Esophagus muscularis mucosa (tissue), 4 donors: ENCODE measurements around the gene TSPYL2. TPM values are rescaled to one million over a fixed set of nuclear protein-coding genes. Genes with fewer than 3 reads are reported as not detected.

Experiments used
- DNase-seq: peaks from one replicate; pipeline ENCODE4 v3.0.0-alpha.2; 2017; ENCODE audit errors: extremely low spot score
- H3K27ac ChIP-seq, 4 donors: fragments of 200-600 bp; sonication (generic); replicated peaks in 1 of 4; 1 replicate in 3 of 4; 2 replicates in 1 of 4; pipeline ENCODE4 v1.5.1; 2016 to 2019; ENCODE audit warnings: mild to moderate bottlenecking in 1 of 4
- H3K27me3 ChIP-seq, 4 donors: fragments of 200-600 bp; sonication (generic); one replicate each; pipeline versions ENCODE4 v1.5.1 to v1.6.0; 2016 to 2019
- H3K36me3 ChIP-seq, 4 donors: fragments of 200-600 bp; sonication (generic); one replicate each; pipeline ENCODE4 v1.5.1; 2016 to 2019
- H3K4me1 ChIP-seq, 4 donors: fragments of 200-600 bp; sonication (generic); one replicate each; pipeline ENCODE4 v1.5.1; 2016 to 2019
- H3K4me3 ChIP-seq, 4 donors: fragments of 200-600 bp; sonication (generic); 1 replicate in 2 of 4; 2 replicates in 2 of 4; pipeline ENCODE4 v1.5.1; 2016 to 2019; ENCODE audit warnings: mild to moderate bottlenecking in 4 of 4, moderate library complexity in 1 of 4
- H3K9me3 ChIP-seq, 4 donors: fragments of 200-600 bp; sonication (generic); 1 replicate in 3 of 4; 2 replicates in 1 of 4; pipeline ENCODE4 v1.5.1; 2016 to 2019
- EP300 ChIP-seq: sonication (generic); formaldehyde crosslinking; IDR thresholded peaks from one replicate; pipeline ENCODE4 v1.6.1; 2017; ENCODE audit warnings: antibody characterized with exemption
- POLR2A ChIP-seq: fragments of 450-650 bp; IDR thresholded peaks from one replicate; pipeline ENCODE4 v1.6.1; 2017; ENCODE audit warnings: antibody characterized with exemption, moderate library complexity, mild to moderate bottlenecking, low read depth
- POLR2AphosphoS5 ChIP-seq, 2 donors: sonication (generic); formaldehyde crosslinking; IDR thresholded peaks; one replicate each; pipeline ENCODE4 v1.6.1; 2017; ENCODE audit warnings: antibody characterized with exemption in 2 of 2
- WGBS: methylation state at CpG from one replicate; pipeline ENCODE4 v1.1.5; 2018; 5-methylcytosine and 5-hydroxymethylcytosine counted together
- intact Hi-C: fragments of 100-400 bp; cut with DNase I; formaldehyde crosslinking; loops from one replicate; pipeline ENCODE4 v1.15.1; 2023
- total RNA-seq, 4 donors: library from RNA; depleted of rRNA; stranded (reverse); fragments of >200 nt; gene quantifications; one replicate each; pipeline versions ENCODE4 v1.1.0 to v1.2.1, GENCODE V29; 2016
- TF ChIP-seq, protein P1 (sequence below), 3 experiments: fragments of 200-600 bp in 2 of 3; fragments of 450-650 bp in 1 of 3; sonication (generic) in 2 of 3; IDR thresholded peaks; one replicate each; pipeline ENCODE4 v1.5.1; 2017 to 2019; ENCODE audit warnings: antibody characterized with exemption in 3 of 3, mild to moderate bottlenecking in 2 of 3, moderate library complexity in 1 of 3

The TSPYL2 gene
- total RNA-seq, 4 donors from 2014 or later, result 65.9 to 98.8 (median 92.2) TPM

DNA sequence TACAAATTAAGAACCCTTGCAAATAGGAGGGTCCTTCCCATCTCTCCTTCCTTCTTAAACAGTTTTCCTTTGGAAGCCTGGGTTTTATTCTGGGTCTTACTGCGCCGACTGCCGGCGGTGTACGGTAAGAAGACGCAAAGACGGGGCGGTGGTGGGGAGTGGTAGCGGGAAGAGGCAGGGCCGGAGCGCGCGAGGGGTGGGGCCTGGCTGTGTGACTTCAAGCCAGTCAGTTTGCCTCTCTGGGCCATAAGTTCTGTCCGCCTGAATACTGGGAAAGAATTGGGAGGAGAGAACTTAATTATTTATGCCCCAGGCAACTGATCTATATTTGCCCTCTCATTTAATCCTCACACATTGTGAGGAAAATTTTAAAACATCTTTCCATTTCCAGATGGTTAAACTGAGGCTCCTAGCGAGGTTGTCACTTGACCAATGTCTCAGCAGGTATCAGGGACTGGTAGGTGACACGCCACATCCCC is 11.0 kb downstream of the TSPYL2 start:
- DNase-seq, result peak; percentile 93
- peaks cover 5 to 33% (median 14%) of the 10 kb centered on the region in 4 donors for H3K4me1 ChIP-seq
- no peaks in the 10 kb centered on the region for H3K36me3 ChIP-seq
- WGBS, result 25% methylated on average over 16 of the region's 16 CpGs
- TF ChIP-seq EP300 (no peak), POLR2AphosphoS5 (IDR thresholded peaks at IDR 0.05) (peak in 1 of 2 donors; percentile 47), POLR2A (no peak)
- TF ChIP-seq, protein P1, sequence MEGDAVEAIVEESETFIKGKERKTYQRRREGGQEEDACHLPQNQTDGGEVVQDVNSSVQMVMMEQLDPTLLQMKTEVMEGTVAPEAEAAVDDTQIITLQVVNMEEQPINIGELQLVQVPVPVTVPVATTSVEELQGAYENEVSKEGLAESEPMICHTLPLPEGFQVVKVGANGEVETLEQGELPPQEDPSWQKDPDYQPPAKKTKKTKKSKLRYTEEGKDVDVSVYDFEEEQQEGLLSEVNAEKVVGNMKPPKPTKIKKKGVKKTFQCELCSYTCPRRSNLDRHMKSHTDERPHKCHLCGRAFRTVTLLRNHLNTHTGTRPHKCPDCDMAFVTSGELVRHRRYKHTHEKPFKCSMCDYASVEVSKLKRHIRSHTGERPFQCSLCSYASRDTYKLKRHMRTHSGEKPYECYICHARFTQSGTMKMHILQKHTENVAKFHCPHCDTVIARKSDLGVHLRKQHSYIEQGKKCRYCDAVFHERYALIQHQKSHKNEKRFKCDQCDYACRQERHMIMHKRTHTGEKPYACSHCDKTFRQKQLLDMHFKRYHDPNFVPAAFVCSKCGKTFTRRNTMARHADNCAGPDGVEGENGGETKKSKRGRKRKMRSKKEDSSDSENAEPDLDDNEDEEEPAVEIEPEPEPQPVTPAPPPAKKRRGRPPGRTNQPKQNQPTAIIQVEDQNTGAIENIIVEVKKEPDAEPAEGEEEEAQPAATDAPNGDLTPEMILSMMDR (IDR thresholded peaks at IDR 0.05), result peak; percentile 59 to 65 (median 63)
- H3K9me3 ChIP-seq, result no peaks in the 10 kb centered on the region
- peak overlapping the region; percentile 65 to 70 (median 67) for H3K4me3 ChIP-seq
- intact Hi-C loops, result no loop called here
- peak overlapping the region; percentile 89 to 94 (median 92) for H3K27ac ChIP-seq
- no peaks in the 10 kb centered on the region for H3K27me3 ChIP-seq

DNA sequence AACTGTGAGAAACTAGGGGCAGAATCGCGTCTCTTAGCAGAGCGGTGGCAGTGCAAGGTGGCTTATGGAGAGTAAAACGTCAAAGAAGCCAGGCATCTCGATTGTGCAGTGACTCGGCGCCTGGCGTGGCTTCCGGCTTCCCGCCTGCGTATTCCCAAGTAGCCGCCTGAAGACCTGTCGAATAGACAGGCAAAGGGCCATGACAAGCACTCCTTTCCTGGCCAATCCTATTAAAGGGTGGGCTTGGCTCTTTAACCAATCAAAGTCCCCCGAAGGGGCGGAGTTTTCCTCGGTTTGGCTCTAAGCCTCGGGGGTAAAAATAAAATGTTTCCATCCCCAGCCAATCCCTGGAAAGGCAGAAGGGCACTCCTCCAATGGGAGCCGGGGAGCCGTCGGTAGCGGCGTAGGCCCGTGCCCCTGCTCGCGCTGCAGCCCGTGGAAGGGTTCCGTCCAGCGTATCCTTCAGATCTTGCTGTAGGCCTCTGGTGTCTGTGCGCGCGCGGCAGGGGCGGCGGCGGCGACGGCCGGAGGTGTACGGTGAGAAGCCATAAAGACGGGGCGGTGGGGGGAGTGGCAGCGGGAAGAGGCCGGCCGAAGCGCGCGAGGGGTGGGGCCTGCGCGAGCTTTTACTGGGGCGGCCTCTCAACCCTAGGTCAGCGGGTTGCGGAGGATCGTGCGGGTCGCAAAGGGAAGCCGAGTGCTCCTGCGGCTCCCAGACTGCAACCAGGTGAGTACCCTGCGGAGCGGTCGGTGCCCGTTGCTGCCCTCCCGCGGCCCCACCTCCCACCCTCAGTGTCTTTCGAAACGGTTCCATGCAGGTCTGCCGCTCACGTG is 11.8 kb downstream of the TSPYL2 start, which contains the start of gene KANTR:
TSS of gene KANTR (plus strand) at position 395 of the 834 bp plus-strand sequence. CDS start 30,131 bp downstream, outside the sequence.
- no peaks in the 10 kb centered on the region for H3K9me3 ChIP-seq
- intact Hi-C loops, result no loop called here
- H3K27me3 ChIP-seq, result no peaks in the 10 kb centered on the region
- TF ChIP-seq POLR2A, result peak; percentile 19
- peak; percentile 89 to 94 for TF ChIP-seq POLR2AphosphoS5 (IDR thresholded peaks at IDR 0.05)
- TF ChIP-seq, protein P1 (IDR thresholded peaks at IDR 0.05), result no peak
- TF ChIP-seq EP300, result no peak
- WGBS, result 38% methylated on average over 47 of the region's 67 CpGs
- H3K36me3 ChIP-seq, result peaks cover 0 to 4% (median 1%) of the 10 kb centered on the region in 4 donors
- peaks cover 5 to 29% (median 12%) of the 10 kb centered on the region in 4 donors for H3K4me1 ChIP-seq
- peak within 1 kb of the TSS; percentile 65 to 70 (median 67) for H3K4me3 ChIP-seq
- H3K27ac ChIP-seq, result peak within 1 kb of the TSS; percentile 89 to 94 (median 92)
- DNase-seq, result peak; percentile 95

DNA sequence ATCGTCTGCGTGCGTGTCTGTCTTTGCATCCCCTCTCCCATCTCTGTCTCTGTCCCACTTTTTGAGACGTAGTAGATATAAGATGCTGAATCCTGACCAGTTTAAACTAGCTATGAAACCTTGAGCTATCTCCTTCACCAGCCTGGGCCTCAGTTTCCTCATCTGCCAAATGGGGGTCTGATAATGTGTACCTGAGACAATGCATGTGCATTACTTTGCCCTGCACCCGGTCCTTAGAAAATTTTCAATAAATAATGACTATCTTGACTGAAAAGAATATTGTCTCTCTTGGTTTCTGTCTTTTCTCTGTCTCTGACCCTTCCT is 12.4 kb downstream of the TSPYL2 start:
- WGBS, result 35% methylated on average over 5 of the region's 5 CpGs
- Histone ChIP-seq H3K27me3 (no peaks in the 10 kb centered on the region), H3K27ac (peak overlapping the region; percentile 89 to 94 (median 92)), H3K36me3 (peaks cover 0 to 8% (median 4%) of the 10 kb centered on the region in 4 donors), H3K4me1 (peaks cover 5 to 23% (median 12%) of the 10 kb centered on the region in 4 donors), H3K4me3 (peak overlapping the region; percentile 65 to 70 (median 67)), H3K9me3 (no peaks in the 10 kb centered on the region)
- TF ChIP-seq EP300 (no peak), POLR2AphosphoS5 (IDR thresholded peaks at IDR 0.05) (no peak)
- DNase-seq, result no peak
- intact Hi-C loops, result no loop called here

DNA sequence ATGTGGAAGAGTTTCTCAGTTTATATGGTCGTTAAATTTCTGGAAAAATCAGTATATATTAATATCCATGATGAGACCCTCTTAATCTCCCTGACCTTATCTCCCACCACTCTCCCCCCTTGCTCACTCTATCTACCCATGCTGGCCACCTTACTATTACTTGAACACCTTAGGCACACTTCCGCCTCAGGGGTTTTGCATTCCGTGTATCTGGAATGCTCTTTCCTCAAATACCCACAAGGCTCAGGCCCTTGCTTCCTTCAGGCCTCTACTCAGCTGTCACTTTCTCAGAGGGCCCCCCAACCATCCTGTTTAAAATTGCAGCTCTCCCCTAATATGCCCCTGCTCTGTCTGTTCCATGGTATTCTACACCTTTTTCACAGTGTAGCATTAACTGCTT is 13.6 kb downstream of the TSPYL2 start:
- H3K36me3 ChIP-seq, result peaks cover 0 to 20% (median 4%) of the 10 kb centered on the region in 4 donors
- no peaks in the 10 kb centered on the region for H3K27me3 ChIP-seq
- no peak overlapping the region for H3K4me3 ChIP-seq
- no peak overlapping the region for H3K27ac ChIP-seq
- H3K9me3 ChIP-seq, result no peaks in the 10 kb centered on the region
- DNase-seq, result no peak
- intact Hi-C loops, result no loop called here
- peaks cover 5 to 18% (median 12%) of the 10 kb centered on the region in 4 donors for H3K4me1 ChIP-seq
- 78% methylated on average over 3 of the region's 3 CpGs for WGBS
- TF ChIP-seq, protein P1 (IDR thresholded peaks at IDR 0.05), result no peak
- TF ChIP-seq POLR2AphosphoS5 (IDR thresholded peaks at IDR 0.05) (no peak), EP300 (no peak), POLR2A (no peak)

DNA sequence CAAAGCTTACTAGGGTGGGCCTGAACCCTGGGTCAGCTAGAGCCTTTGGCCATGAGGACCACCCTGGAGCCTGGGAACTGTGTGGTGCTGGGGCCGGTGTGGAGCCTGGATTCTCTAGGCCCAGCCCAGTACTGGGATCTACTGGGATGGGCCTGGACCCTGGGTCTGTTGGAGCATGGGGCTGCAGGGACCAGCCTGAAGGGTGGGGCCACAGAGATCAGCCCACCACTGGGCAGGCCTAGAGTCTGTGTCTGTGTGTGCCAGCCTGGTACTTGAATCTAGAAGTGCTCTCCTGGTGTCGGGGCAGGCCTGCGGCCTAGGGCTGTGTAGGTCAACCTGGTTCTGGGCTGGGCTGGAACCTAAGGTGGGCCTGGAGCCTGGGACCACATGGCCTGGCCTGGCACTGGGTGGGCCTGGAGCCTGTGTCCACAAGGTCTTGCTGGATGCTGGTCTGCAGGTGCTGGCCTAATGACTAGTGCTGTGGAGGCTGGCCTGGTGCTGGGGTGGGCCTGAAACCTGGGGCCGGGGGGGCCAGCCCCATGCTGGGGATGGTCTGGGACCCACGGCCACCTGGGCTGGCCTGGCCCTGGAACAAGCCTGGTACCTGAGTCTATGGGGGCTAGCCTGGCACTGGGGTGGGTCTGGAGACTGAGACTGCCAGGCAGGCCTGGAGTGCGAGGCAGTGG is 32.8 kb downstream of the TSPYL2 start:
- Histone ChIP-seq H3K9me3 (no peaks in the 10 kb centered on the region), H3K36me3 (peaks cover 0 to 8% (median 0%) of the 10 kb centered on the region in 4 donors), H3K27ac (peak overlapping the region; percentile 63 to 74 (median 68)), H3K4me3 (no peak overlapping the region), H3K27me3 (no peaks in the 10 kb centered on the region), H3K4me1 (peaks cover 6 to 17% (median 13%) of the 10 kb centered on the region in 4 donors)
- intact Hi-C loops, result no loop called here
- no peak for TF ChIP-seq POLR2A
- TF ChIP-seq POLR2AphosphoS5 (IDR thresholded peaks at IDR 0.05), result no peak
- TF ChIP-seq, protein P1 (IDR thresholded peaks at IDR 0.05), result no peak
- no peak for TF ChIP-seq EP300
- no peak for DNase-seq
- WGBS, result 87% methylated on average over 3 of the region's 6 CpGs
